Pancreas (tissue), 10 donors: ENCODE measurements around the gene RACGAP1. TPM values are rescaled to one million over a fixed set of nuclear protein-coding genes. Genes with fewer than 3 reads are reported as not detected.

ENCODE experiments used
- ATAC-seq, 4 donors: fragments of 200-7000 bp; cut with Tn5 transposase; one replicate each; pipeline versions ENCODE4 v1.8.0 to v1.9.1; 2020; ENCODE audit warnings: mild to moderate bottlenecking in 4 of 4, moderate library complexity in 4 of 4
- DNase-seq, 6 donors: peaks; one replicate each; pipeline ENCODE4 v3.0.0-alpha.2; 2020
- FAIRE-seq: peaks from 2 replicates; lab custom pipeline; 2012; peaks lifted over from hg19 to GRCh38; lab: Jason Lieb, UNC
- H3K27ac ChIP-seq, 4 donors: fragments of 200-600 bp; sonication (generic); 1 replicate in 3 of 4; 2 replicates in 1 of 4; pipeline versions ENCODE4 v1.5.0 to v1.8.0; 2020
- H3K27me3 ChIP-seq, 4 donors: fragments of 200-600 bp; one replicate each; pipeline ENCODE4 v1.8.0; 2021
- H3K36me3 ChIP-seq, 3 donors: fragments of 200-600 bp; sonication (generic) in 1 of 3; one replicate each; pipeline versions ENCODE4 v1.5.0 to v1.8.0; 2020 to 2021
- H3K4me1 ChIP-seq, 3 donors: fragments of 200-600 bp; one replicate each; pipeline ENCODE4 v1.8.0; 2021
- H3K4me3 ChIP-seq, 4 donors: fragments of 200-600 bp; sonication (generic) in 2 of 4; one replicate each; pipeline versions ENCODE4 v1.5.0 to v1.8.0; 2020 to 2021
- H3K9me3 ChIP-seq, 4 donors: fragments of 200-600 bp; one replicate each; pipeline ENCODE4 v1.8.0; 2021
- WGBS, 2 donors: extraction: QIAGEN DNeasy Blood & Tissue Kit; methylation state at CpG; one replicate each; pipeline ENCODE4 v1.1.7; 2013; 5-methylcytosine and 5-hydroxymethylcytosine counted together
- intact Hi-C, 3 donors: fragments of 100-400 bp; cut with DNase I; formaldehyde crosslinking; loops; one replicate each; pipeline versions ENCODE4 v1.11.1 to v1.14.2; 2022
- polyA plus RNA-seq, 2 donors: library from polyadenylated mRNA; stranded (reverse); fragments of 200-250 nt; gene quantifications; one replicate each; pipeline ENCODE4 v1.2.3, GENCODE V29; 2013
- total RNA-seq, 6 donors: library from RNA; stranded (reverse); fragmentation: NEBNext Ultra II Directional in 4 of 6; extraction: Animal tissue kit (Norgen Biotek cat#: 25700) in 4 of 6; gene quantifications; one replicate each; pipeline versions ENCODE4 v1.2.1 to v1.2.4, GENCODE V29; 2021 to 2023
- TF ChIP-seq, protein P1 (sequence below), 4 donors: fragments of 200-600 bp; sonication (generic) in 3 of 4; IDR thresholded peaks; one replicate each; pipeline versions ENCODE4 v1.5.0 to v1.8.0; 2021; ENCODE audit warnings: antibody characterized with exemption in 4 of 4
- donor health status: healthy with polysubstance abuse.
- donor health status: DM: no; HTN: no; CAD: no; lungs with moderate emphysema.
- donor health status: DM: no; HTN: no; CAD: no.
- donor health status: control.
- donor health status: control.
- donor health status: Bipolar disorder and iron deficiency.
- donor health status: DM: yes; HTN: yes; CAD: no.
- donor health status: DM: no; HTN: no; CAD: no.
- donor health status: DM: no; HTN: no; CAD: no.
- donor health status: DM: yes; HTN: yes; CAD: no.

Gene RACGAP1
- total and polyA plus RNA-seq, 8 donors = 0.72 to 6.3 (median 2.4) TPM

DNA sequence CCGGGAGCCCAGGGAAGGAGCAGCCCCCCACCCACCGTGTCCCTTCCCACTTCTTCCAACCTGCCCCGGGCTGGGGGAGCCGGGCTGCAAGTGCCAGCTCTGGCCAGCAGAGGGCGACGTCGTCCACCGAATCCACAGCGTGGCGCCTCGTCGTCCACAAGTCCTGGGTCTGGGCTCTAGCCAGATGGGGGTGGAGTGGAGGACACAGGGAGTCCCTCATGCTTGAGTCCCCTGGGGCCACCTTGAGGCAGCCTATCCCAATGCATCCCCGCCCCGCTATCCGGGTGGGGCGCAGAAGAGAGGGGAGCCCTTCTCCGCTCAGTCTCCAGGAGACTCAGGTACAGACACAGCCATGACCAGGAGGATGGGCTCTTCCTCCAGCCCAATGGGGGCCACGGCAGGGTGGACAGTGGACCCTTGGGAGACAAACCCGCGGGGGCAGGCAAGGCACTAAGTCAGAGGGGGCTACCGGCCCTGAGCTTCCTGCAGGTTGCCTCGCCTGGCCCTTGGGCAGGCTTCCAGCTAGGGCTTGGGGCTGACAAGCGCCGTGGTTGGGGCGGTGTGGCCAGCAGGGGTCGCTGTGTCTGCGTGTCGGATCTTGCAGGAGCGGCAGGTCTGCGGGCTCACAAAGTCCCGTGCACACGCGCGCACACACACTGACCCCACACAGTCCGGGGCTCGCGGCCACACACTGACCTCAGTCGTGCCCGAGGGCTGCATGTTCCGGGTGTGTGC, 58.1 kb downstream of the RACGAP1 start:
- intact Hi-C loops = loop anchor here in 1 of 3 donors (5.0 kb wide), 1 partner anchor 105 kb away; no protein-coding TSS in a partner anchor
- peak; percentile 77 to 91 (median 84) for ATAC-seq
- WGBS, 2 donors = 2 to 3% methylated on average over 34 to 40 of the region's 40 CpGs

DNA sequence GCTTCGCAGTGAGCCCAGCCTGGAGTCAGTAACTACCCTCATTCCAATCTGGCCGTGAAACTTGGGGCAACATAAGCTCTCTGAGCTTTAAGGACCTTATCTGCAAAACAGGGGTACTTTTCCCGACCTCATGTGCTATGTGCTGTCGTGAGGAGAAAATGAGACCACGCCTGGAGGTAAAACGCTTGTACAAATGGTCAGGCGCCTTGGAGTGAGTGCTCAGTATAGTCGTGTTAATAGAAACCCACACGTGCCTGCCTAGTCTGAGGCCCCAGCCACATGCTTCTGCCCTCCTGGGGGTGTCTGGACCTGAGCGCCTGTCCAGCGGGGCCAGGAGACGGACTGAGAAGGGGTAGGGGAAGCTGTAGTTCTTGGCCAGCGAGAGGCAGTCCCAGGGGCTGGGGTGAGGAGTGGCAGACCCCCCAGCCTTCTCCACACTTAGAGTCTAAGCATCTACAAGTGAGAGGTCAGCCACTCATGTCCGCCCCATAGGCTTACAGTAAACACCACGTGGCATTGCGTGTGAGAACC, 58.7 kb downstream of the RACGAP1 start:
- TF ChIP-seq, protein P1, sequence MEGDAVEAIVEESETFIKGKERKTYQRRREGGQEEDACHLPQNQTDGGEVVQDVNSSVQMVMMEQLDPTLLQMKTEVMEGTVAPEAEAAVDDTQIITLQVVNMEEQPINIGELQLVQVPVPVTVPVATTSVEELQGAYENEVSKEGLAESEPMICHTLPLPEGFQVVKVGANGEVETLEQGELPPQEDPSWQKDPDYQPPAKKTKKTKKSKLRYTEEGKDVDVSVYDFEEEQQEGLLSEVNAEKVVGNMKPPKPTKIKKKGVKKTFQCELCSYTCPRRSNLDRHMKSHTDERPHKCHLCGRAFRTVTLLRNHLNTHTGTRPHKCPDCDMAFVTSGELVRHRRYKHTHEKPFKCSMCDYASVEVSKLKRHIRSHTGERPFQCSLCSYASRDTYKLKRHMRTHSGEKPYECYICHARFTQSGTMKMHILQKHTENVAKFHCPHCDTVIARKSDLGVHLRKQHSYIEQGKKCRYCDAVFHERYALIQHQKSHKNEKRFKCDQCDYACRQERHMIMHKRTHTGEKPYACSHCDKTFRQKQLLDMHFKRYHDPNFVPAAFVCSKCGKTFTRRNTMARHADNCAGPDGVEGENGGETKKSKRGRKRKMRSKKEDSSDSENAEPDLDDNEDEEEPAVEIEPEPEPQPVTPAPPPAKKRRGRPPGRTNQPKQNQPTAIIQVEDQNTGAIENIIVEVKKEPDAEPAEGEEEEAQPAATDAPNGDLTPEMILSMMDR (IDR thresholded peaks at IDR 0.05) = no peak
- Histone ChIP-seq H3K4me3 (no peak overlapping the region), H3K36me3 (no peaks in the 10 kb centered on the region), H3K9me3 (no peaks in the 10 kb centered on the region), H3K4me1 (peaks cover 6 to 11% (median 9%) of the 10 kb centered on the region in 3 donors), H3K27me3 (no peaks in the 10 kb centered on the region), H3K27ac (no peak overlapping the region)
- ATAC-seq (no peak), DNase-seq (peak in 1 of 6 donors; percentile 76), FAIRE-seq (no peak)
- intact Hi-C loops = loop anchor here in 1 of 3 donors (5.0 kb wide), 1 partner anchor 106 kb away; no protein-coding TSS in a partner anchor
- 41 to 63% methylated on average over 14 to 16 of the region's 16 CpGs for WGBS, 2 donors

More for the DNA sequence above, 58.1 kb downstream of the RACGAP1 start:
- Histone ChIP-seq H3K9me3 (no peaks in the 10 kb centered on the region), H3K27ac (no peak overlapping the region), H3K4me3 (peak overlapping the region; percentile 2 to 40 (median 14)), H3K27me3 (no peaks in the 10 kb centered on the region), H3K4me1 (peaks cover 6 to 11% (median 9%) of the 10 kb centered on the region in 3 donors), H3K36me3 (no peaks in the 10 kb centered on the region)
- FAIRE-seq (no peak), DNase-seq (peak; percentile 81 to 99 (median 94))
- TF ChIP-seq, protein P1 (IDR thresholded peaks at IDR 0.05) = peak; percentile 63 to 77 (median 70)

DNA sequence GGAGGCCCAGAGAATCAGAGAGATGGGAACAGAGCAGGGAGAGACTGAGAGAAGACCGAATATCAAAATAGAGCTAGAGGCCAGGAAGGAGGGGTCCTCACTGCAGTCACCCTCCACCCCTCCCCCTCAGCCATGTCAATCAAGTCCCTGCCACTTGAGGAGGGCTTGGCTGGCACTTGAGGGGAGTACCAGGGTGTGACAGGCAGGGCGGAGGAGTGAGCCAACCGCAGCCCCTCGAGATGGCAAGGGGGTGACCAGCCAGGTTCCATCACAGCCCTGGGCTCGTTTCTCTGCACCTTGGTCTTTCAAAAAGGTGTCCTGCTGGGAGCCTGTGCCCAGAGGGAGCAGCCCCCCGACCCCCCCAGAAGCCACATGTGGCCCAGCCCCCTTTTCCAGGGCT, 59.5 kb downstream of the RACGAP1 start:
- Histone ChIP-seq H3K4me3 (no peak overlapping the region), H3K36me3 (no peaks in the 10 kb centered on the region), H3K4me1 (peaks cover 6 to 11% (median 9%) of the 10 kb centered on the region in 3 donors), H3K27me3 (peaks cover 0 to under 1% (median 0%) of the 10 kb centered on the region in 4 donors), H3K9me3 (no peaks in the 10 kb centered on the region), H3K27ac (no peak overlapping the region)
- TF ChIP-seq, protein P1 (IDR thresholded peaks at IDR 0.05) = no peak
- ATAC-seq = no peak
- FAIRE-seq = no peak
- WGBS, 2 donors = 68 to 74% methylated on average over 6 of the region's 6 CpGs
- intact Hi-C loops = loop anchor here in 1 of 3 donors (5.0 kb wide), 1 partner anchor 106 kb away; no protein-coding TSS in a partner anchor
- peak in 1 of 6 donors; percentile 45 for DNase-seq

DNA sequence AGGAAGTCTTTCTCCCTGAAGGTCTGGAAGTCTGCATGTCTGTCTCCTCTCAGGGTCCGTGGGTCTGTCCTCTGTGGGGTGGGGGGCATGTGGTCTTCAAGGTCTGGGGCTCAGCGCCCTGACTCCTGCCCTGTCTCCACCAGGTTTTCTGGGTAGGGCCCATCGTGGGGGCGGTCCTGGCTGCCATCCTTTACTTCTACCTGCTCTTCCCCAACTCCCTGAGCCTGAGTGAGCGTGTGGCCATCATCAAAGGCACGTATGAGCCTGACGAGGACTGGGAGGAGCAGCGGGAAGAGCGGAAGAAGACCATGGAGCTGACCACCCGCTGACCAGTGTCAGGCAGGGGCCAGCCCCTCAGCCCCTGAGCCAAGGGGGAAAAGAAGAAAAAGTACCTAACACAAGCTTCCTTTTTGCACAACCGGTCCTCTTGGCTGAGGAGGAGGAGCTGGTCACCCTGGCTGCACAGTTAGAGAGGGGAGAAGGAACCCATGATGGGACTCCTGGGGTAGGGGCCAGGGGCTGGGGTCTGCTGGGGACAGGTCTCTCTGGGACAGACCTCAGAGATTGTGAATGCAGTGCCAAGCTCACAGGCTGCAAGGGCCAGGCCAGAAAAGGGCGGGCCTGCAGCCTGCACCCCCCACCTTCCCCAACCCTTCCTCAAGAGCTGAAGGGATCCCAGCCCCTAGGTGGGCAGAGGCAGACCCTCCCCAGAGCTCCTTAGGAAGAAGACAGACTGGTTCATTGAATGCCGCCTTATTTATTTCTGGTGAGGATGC, 60.3 kb downstream of the RACGAP1 start:
- Histone ChIP-seq H3K27ac (no peak overlapping the region), H3K9me3 (no peaks in the 10 kb centered on the region), H3K36me3 (no peaks in the 10 kb centered on the region), H3K4me1 (peaks cover 6 to 11% (median 9%) of the 10 kb centered on the region in 3 donors), H3K4me3 (no peak overlapping the region), H3K27me3 (peaks cover 0 to 5% (median 0%) of the 10 kb centered on the region in 4 donors)
- TF ChIP-seq, protein P1 (IDR thresholded peaks at IDR 0.05) = no peak
- 74 to 75% methylated on average over 12 to 13 of the region's 13 CpGs for WGBS, 2 donors
- FAIRE-seq (no peak), ATAC-seq (no peak), DNase-seq (peak in 1 of 6 donors; percentile 45)
- intact Hi-C loops = loop anchor here in 1 of 3 donors (5.0 kb wide), 1 partner anchor 107 kb away; no protein-coding TSS in a partner anchor
